Transverse colon (tissue), 4 donors: Measurements from ENCODE around the gene HEBP1.

Experiments used
- EP300 ChIP-seq: sonication (generic); formaldehyde crosslinking; IDR thresholded peaks from one replicate; pipeline ENCODE4 v1.6.1; 2017; ENCODE audit warnings: antibody characterized with exemption, low read depth
- POLR2A ChIP-seq: fragments of 450-650 bp; IDR thresholded peaks from one replicate; pipeline ENCODE4 v1.6.1; 2016; ENCODE audit warnings: antibody characterized with exemption, mild to moderate bottlenecking, moderate library complexity
- POLR2AphosphoS5 ChIP-seq, 3 donors: sonication (generic); formaldehyde crosslinking; IDR thresholded peaks; one replicate each; pipeline ENCODE4 v1.6.1; 2016; ENCODE audit warnings: antibody characterized with exemption in 3 of 3
- TF ChIP-seq, protein P1 (sequence below), 5 experiments: fragments of 200-600 bp in 3 of 5; fragments of 450-650 bp in 2 of 5; sonication (generic) in 3 of 5; IDR thresholded peaks; 1 replicate in 2 of 5; 2 replicates in 3 of 5; pipeline ENCODE4 v1.5.1; 2016 to 2017; ENCODE audit warnings: antibody characterized with exemption in 5 of 5, inconsistent platforms in 3 of 5, mild to moderate bottlenecking in 2 of 5, moderate library complexity in 1 of 5

DNA sequence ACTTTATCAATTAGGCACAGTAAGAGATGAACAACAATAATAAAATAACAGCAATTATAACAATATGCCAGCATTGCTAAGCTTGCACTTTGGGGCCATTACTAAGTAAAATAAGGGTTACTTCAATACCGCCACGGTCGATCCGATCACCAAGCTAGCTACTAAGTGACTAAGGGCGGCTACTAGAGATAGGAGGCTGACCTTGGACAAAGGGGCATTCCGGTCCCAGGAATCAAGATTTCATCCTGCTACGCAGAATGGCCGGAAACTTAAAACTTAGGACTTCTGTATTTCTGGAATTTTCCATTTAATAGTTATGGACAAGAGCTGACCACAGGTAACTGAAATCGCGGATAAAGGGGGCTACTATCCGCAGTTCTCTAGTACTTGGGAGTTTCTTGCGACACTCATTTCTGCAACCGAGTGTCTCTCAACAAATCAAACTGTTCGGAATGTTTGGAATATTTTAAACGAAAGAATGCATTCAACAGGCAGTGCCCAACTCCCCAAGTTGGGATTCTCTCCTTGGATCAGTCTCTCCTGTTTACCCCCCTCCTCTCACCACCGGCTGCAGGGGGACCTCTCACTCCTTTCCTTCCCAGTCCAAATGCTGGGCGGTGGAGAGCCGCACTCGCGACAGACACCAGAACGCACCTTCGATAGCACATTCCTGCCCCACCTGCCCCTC lies 650 bp downstream of the HEBP1 start:
- TF ChIP-seq, protein P1, sequence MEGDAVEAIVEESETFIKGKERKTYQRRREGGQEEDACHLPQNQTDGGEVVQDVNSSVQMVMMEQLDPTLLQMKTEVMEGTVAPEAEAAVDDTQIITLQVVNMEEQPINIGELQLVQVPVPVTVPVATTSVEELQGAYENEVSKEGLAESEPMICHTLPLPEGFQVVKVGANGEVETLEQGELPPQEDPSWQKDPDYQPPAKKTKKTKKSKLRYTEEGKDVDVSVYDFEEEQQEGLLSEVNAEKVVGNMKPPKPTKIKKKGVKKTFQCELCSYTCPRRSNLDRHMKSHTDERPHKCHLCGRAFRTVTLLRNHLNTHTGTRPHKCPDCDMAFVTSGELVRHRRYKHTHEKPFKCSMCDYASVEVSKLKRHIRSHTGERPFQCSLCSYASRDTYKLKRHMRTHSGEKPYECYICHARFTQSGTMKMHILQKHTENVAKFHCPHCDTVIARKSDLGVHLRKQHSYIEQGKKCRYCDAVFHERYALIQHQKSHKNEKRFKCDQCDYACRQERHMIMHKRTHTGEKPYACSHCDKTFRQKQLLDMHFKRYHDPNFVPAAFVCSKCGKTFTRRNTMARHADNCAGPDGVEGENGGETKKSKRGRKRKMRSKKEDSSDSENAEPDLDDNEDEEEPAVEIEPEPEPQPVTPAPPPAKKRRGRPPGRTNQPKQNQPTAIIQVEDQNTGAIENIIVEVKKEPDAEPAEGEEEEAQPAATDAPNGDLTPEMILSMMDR (IDR thresholded peaks at IDR 0.05) = peak in 1 of 5 experiments; percentile 5
- no peak for TF ChIP-seq POLR2A
- TF ChIP-seq POLR2AphosphoS5 (IDR thresholded peaks at IDR 0.05) = no peak
- no peak for TF ChIP-seq EP300
